Neural cell (in vitro differentiated cells): Measurements from ENCODE around the gene USE1. TPM values are rescaled to one million over a fixed set of nuclear protein-coding genes. Genes with fewer than 3 reads are reported as not detected.

ENCODE experiments used
- H2AFZ ChIP-seq: fragments of 200-600, 300-800 bp; sonication (generic), shearing (Covaris generic); 2 replicates; pipeline ENCODE4 v1.6.0; 2014; ENCODE audit warnings: low read depth, mild to moderate bottlenecking, antibody characterized with exemption, low read length, moderate library complexity
- H3F3A ChIP-seq: fragments of 200-600 bp; shearing (Covaris generic); 2 replicates; pipeline ENCODE4 v1.6.1; 2016; ENCODE audit warnings: mild to moderate bottlenecking, moderate library complexity, mixed read lengths, antibody characterized with exemption, low read length; ENCODE audit not compliant: insufficient read depth, poor library complexity, severe bottlenecking
- H3K27ac ChIP-seq: fragments of 200-600, 300-800 bp; sonication (generic), shearing (Covaris generic); 2 replicates; pipeline ENCODE4 v1.5.1; 2014; ENCODE audit warnings: mild to moderate bottlenecking, low read length, moderate library complexity
- H3K27me3 ChIP-seq: fragments of 300-800, 200-600 bp; sonication (generic), shearing (Covaris generic); 2 replicates; pipeline ENCODE4 v1.6.0; 2014; ENCODE audit warnings: mild to moderate bottlenecking, low read depth, low read length, moderate library complexity; ENCODE audit not compliant: insufficient read depth
- H3K36me3 ChIP-seq: fragments of 300-800, 200-600 bp; sonication (generic), shearing (Covaris generic); 2 replicates; pipeline ENCODE4 v1.5.1; 2014; ENCODE audit warnings: mild to moderate bottlenecking, antibody characterized with exemption, low read length, moderate library complexity; ENCODE audit not compliant: insufficient read depth
- H3K4me2 ChIP-seq: fragments of 300-800, 200-600 bp; sonication (generic), shearing (Covaris generic); 2 replicates; pipeline ENCODE4 v1.6.0; 2014; ENCODE audit warnings: mild to moderate bottlenecking, low read length
- H3K4me3 ChIP-seq: fragments of 300-800, 200-600 bp; sonication (generic), shearing (Covaris generic); 2 replicates; pipeline ENCODE4 v1.5.1; 2014; ENCODE audit warnings: mild to moderate bottlenecking, low read length, moderate library complexity
- H3K79me2 ChIP-seq: fragments of 200-600 bp; shearing (Covaris generic); replicated peaks from 2 replicates; pipeline ENCODE4 v1.6.0; 2014; ENCODE audit warnings: mild to moderate bottlenecking, low read length, moderate library complexity; ENCODE audit not compliant: insufficient read depth
- H3K9ac ChIP-seq: fragments of 300-800, 200-600 bp; sonication (generic), shearing (Covaris generic); 2 replicates; pipeline ENCODE4 v1.6.1; 2016; ENCODE audit warnings: mild to moderate bottlenecking, low read length, mixed read lengths
- H3K9me2 ChIP-seq: fragments of 200-600 bp; shearing (Covaris generic); 2 replicates; pipeline ENCODE4 v1.6.1; 2016; ENCODE audit warnings: mild to moderate bottlenecking, low read length, mixed read lengths; ENCODE audit not compliant: insufficient read depth
- H3K9me3 ChIP-seq: fragments of 200-600, 300-800 bp; sonication (generic), shearing (Covaris generic); 2 replicates; pipeline ENCODE4 v1.6.1; 2016; ENCODE audit warnings: mild to moderate bottlenecking, mixed run types, low read length, moderate library complexity, mixed read lengths
- H4K20me1 ChIP-seq: fragments of 200-600 bp; shearing (Covaris generic); 2 replicates; pipeline ENCODE4 v1.6.1; 2016; ENCODE audit warnings: mild to moderate bottlenecking, mixed run types; ENCODE audit not compliant: insufficient read depth
- EP300 ChIP-seq: fragments of 450-650 bp; conservative IDR thresholded peaks from 2 replicates; pipeline ENCODE4 v1.6.1; 2014; ENCODE audit warnings: antibody characterized with exemption, mild to moderate bottlenecking, moderate library complexity; ENCODE audit not compliant: poor library complexity, severe bottlenecking
- EZH2 ChIP-seq: fragments of 200-600, 300-800 bp; shearing (Covaris generic), sonication (generic); IDR thresholded peaks from 2 replicates; pipeline ENCODE4 v1.6.1; 2014; ENCODE audit warnings: antibody characterized with exemption, low read length, borderline replicate concordance, mild to moderate bottlenecking; ENCODE audit not compliant: insufficient read depth, poor library complexity, severe bottlenecking
- MXI1 ChIP-seq: fragments of 450-650 bp; conservative IDR thresholded peaks from 2 replicates; pipeline ENCODE4 v1.6.1; 2014; ENCODE audit warnings: antibody characterized with exemption, mild to moderate bottlenecking; ENCODE audit not compliant: poor library complexity, severe bottlenecking
- POLR2AphosphoS5 ChIP-seq: IDR thresholded peaks from 2 replicates; pipeline ENCODE4 v1.6.1; 2012
- RAD21 ChIP-seq: fragments of 450-650 bp; conservative IDR thresholded peaks from 2 replicates; pipeline ENCODE4 v1.6.1; 2014; ENCODE audit warnings: antibody characterized with exemption, mild to moderate bottlenecking, moderate library complexity
- SMC3 ChIP-seq: fragments of 450-650 bp; conservative IDR thresholded peaks from 2 replicates; pipeline ENCODE4 v1.6.1; 2014; ENCODE audit warnings: antibody characterized with exemption, mild to moderate bottlenecking, moderate library complexity; ENCODE audit not compliant: poor library complexity
- TAF1 ChIP-seq: IDR thresholded peaks from 2 replicates; pipeline ENCODE4 v1.6.1; 2012; ENCODE audit warnings: low read depth
- polyA plus RNA-seq: library from polyadenylated mRNA; depleted of rRNA; stranded (reverse); fragments of >200 nt; gene quantifications from 2 replicates; pipeline ENCODE4 v1.2.3, GENCODE V29; 2014
- TF ChIP-seq, protein P1 (sequence below): fragments of 450-650 bp; IDR thresholded peaks from 2 replicates; pipeline ENCODE4 v1.5.1; 2014; ENCODE audit warnings: antibody characterized with exemption, mild to moderate bottlenecking, moderate library complexity; ENCODE audit not compliant: poor library complexity, severe bottlenecking
- TF ChIP-seq, protein P2 (sequence below): IDR thresholded peaks from 2 replicates; pipeline ENCODE4 v1.6.1; 2012; ENCODE audit warnings: borderline replicate concordance

The USE1 gene
- polyA plus RNA-seq, 1 donor from 2014 or later = 20.4 TPM

DNA sequence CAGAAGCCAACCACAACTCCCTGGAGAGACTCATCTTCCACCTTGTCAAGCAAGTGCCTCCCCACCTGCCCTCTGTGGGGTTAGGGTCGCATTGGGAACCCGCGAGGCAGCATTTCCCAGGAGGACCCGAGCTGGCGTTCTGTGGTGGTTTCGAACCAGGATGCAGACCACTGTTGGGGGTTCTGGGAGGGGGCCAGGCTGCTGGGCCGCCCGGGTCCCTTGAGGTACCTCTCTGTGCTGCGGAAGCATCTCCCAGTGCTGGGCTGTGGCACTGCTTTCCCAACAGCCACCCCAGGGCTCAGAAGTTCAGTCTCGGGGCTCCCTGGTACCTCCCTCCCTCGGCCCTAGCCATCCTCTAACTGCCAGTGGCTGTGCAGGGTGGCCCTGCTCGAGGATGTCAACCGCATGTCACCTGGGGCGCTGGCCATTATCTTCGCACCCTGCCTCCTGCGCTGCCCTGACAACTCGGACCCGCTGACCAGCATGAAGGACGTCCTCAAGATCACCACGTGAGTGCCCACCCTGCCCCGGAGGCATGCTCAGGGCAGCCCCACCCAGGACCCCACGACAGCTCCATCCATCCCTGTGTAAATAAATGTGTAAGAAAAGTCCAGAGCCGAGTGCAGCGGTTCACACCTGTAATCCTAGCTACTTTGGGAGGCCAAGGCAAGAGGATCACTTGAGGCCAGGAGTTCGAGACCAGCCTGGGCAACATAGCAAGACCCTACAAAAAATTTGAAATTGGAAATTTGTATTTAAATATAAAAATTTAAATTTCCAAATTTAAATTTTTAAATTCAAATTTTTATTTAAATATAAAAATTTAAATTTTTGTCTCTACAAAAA is 8.2 kb upstream of the USE1 start:
- H3K4me2 ChIP-seq = no peak overlapping the region
- no peaks in the 10 kb centered on the region for H4K20me1 ChIP-seq
- no peak overlapping the region for H2AFZ ChIP-seq
- H3K9me2 ChIP-seq = no peaks in the 10 kb centered on the region
- TF ChIP-seq EZH2 = no peak
- TF ChIP-seq POLR2AphosphoS5 = no peak
- TF ChIP-seq EP300 = no peak
- no peak for TF ChIP-seq RAD21
- TF ChIP-seq, protein P1, sequence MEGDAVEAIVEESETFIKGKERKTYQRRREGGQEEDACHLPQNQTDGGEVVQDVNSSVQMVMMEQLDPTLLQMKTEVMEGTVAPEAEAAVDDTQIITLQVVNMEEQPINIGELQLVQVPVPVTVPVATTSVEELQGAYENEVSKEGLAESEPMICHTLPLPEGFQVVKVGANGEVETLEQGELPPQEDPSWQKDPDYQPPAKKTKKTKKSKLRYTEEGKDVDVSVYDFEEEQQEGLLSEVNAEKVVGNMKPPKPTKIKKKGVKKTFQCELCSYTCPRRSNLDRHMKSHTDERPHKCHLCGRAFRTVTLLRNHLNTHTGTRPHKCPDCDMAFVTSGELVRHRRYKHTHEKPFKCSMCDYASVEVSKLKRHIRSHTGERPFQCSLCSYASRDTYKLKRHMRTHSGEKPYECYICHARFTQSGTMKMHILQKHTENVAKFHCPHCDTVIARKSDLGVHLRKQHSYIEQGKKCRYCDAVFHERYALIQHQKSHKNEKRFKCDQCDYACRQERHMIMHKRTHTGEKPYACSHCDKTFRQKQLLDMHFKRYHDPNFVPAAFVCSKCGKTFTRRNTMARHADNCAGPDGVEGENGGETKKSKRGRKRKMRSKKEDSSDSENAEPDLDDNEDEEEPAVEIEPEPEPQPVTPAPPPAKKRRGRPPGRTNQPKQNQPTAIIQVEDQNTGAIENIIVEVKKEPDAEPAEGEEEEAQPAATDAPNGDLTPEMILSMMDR = no peak
- TF ChIP-seq TAF1 = no peak
- TF ChIP-seq, protein P2, sequence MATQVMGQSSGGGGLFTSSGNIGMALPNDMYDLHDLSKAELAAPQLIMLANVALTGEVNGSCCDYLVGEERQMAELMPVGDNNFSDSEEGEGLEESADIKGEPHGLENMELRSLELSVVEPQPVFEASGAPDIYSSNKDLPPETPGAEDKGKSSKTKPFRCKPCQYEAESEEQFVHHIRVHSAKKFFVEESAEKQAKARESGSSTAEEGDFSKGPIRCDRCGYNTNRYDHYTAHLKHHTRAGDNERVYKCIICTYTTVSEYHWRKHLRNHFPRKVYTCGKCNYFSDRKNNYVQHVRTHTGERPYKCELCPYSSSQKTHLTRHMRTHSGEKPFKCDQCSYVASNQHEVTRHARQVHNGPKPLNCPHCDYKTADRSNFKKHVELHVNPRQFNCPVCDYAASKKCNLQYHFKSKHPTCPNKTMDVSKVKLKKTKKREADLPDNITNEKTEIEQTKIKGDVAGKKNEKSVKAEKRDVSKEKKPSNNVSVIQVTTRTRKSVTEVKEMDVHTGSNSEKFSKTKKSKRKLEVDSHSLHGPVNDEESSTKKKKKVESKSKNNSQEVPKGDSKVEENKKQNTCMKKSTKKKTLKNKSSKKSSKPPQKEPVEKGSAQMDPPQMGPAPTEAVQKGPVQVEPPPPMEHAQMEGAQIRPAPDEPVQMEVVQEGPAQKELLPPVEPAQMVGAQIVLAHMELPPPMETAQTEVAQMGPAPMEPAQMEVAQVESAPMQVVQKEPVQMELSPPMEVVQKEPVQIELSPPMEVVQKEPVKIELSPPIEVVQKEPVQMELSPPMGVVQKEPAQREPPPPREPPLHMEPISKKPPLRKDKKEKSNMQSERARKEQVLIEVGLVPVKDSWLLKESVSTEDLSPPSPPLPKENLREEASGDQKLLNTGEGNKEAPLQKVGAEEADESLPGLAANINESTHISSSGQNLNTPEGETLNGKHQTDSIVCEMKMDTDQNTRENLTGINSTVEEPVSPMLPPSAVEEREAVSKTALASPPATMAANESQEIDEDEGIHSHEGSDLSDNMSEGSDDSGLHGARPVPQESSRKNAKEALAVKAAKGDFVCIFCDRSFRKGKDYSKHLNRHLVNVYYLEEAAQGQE = no peak
- no peak for TF ChIP-seq SMC3
- H3K27me3 ChIP-seq = no peaks in the 10 kb centered on the region
- H3K4me3 ChIP-seq = no peak overlapping the region
- H3K9me3 ChIP-seq = no peaks in the 10 kb centered on the region
- no peaks in the 10 kb centered on the region for H3F3A ChIP-seq
- H3K36me3 ChIP-seq = no peaks in the 10 kb centered on the region
- no peak overlapping the region for H3K9ac ChIP-seq
- no peak overlapping the region for H3K27ac ChIP-seq
- H3K79me2 ChIP-seq = no peaks in the 10 kb centered on the region

DNA sequence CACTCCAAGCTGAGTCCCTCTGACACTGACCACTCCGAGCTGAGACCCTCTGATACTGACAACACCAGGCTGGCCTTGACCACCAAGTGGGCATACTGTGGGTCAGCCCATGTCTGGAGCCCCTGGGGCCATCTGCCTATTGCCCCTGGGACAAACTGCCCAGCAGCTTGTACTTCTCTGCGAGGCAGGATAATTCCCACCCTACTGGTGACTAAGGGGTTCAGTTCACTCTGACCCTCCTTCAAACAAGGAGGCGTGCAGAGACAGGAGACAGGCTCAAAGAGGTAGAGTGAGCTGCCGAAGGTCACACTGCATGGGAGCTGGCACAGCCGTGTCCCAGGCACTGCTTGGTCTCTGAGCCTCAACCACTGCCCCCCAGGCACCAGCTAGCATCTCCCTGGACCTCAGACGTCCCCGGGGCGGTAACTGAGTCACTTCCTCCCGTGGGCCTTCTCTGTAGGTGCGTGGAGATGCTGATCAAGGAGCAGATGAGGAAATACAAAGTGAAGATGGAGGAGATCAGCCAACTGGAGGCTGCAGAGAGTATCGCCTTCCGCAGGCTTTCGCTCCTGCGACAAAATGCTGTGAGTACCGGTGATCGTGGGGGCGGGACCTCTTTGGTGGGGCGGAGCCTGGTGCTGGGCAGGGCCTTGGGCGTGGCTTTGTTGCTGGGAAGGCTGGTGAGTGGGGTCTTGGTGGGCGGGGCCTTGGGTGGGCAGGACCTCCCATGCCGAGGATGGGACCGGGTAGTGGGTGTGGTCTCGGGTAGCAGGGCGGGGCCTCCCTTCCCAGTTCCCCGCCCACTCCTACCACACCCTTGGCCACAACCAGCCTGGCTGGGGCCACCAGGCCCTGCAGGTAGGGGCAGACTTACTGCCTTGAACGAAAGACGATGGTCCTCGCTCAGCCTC is 5.8 kb upstream of the USE1 start:
- no peak overlapping the region for H3K4me2 ChIP-seq
- H2AFZ ChIP-seq = no peak overlapping the region
- H3K79me2 ChIP-seq = no peaks in the 10 kb centered on the region
- H4K20me1 ChIP-seq = no peaks in the 10 kb centered on the region
- H3K36me3 ChIP-seq = no peaks in the 10 kb centered on the region
- H3F3A ChIP-seq = no peaks in the 10 kb centered on the region
- no peak overlapping the region for H3K27ac ChIP-seq
- no peak overlapping the region for H3K4me3 ChIP-seq
- TF ChIP-seq EP300 (no peak), POLR2AphosphoS5 (no peak), RAD21 (no peak), SMC3 (no peak), MXI1 (no peak), EZH2 (no peak), TAF1 (no peak)
- TF ChIP-seq, protein P2 = no peak
- TF ChIP-seq, protein P1 = no peak
- no peak overlapping the region for H3K9ac ChIP-seq
- H3K9me3 ChIP-seq = no peaks in the 10 kb centered on the region
- no peaks in the 10 kb centered on the region for H3K27me3 ChIP-seq
- no peaks in the 10 kb centered on the region for H3K9me2 ChIP-seq
